Endothelial cell (in vitro differentiated cells): ENCODE results near the gene RIMKLB. TPM values are rescaled to one million over a fixed set of nuclear protein-coding genes. Genes with fewer than 3 reads are reported as not detected.
"Not testable (repeated sequence)": the region's sequence is repeated elsewhere in the genome, so short reads cannot be mapped to it uniquely, and the experiment has no call there.

Experiments
- DNase-seq: peaks from one replicate; pipeline ENCODE4 v3.0.0; 2021; ENCODE audit warnings: low spot score
- H3K27ac Mint-ChIP-seq: one replicate; pipeline ENCODE4 v1.8.0; 2021; ENCODE audit warnings: mixed read lengths, inconsistent platforms; ENCODE audit not compliant: unreplicated experiment
- H3K27me3 Mint-ChIP-seq: one replicate; pipeline ENCODE4 v1.8.0; 2021; ENCODE audit warnings: mild to moderate bottlenecking, moderate library complexity, mixed read lengths, inconsistent platforms; ENCODE audit not compliant: unreplicated experiment
- H3K36me3 Mint-ChIP-seq: one replicate; pipeline ENCODE4 v1.8.0; 2021; ENCODE audit warnings: mild to moderate bottlenecking, low read depth, mixed read lengths, inconsistent platforms; ENCODE audit not compliant: unreplicated experiment
- H3K4me1 Mint-ChIP-seq: one replicate; pipeline ENCODE4 v1.8.0; 2021; ENCODE audit warnings: mild to moderate bottlenecking, mixed read lengths, inconsistent platforms; ENCODE audit not compliant: unreplicated experiment
- H3K4me3 Mint-ChIP-seq: one replicate; pipeline ENCODE4 v1.8.0; 2021; ENCODE audit warnings: mild to moderate bottlenecking, mixed read lengths, inconsistent platforms; ENCODE audit not compliant: unreplicated experiment
- H3K9me3 Mint-ChIP-seq: one replicate; pipeline ENCODE4 v1.8.0; 2021; ENCODE audit warnings: mixed read lengths, inconsistent platforms; ENCODE audit not compliant: unreplicated experiment
- CTCF ChIP-seq: fragments of 200-600 bp; sonication (generic); IDR thresholded peaks from one replicate; pipeline ENCODE4 v1.5.0; 2021; ENCODE audit warnings: antibody characterized with exemption; ENCODE audit not compliant: unreplicated experiment
- total RNA-seq: library from RNA; stranded (reverse); fragmentation: NEBNext Ultra II Directional; extraction: Animal tissue kit (Norgen Biotek cat#: 25700); gene quantifications from one replicate; pipeline ENCODE4 v1.2.1, GENCODE V29; 2021; ENCODE audit not compliant: unreplicated experiment

The RIMKLB gene
- total RNA-seq, 1 donor from 2014 or later = 101 TPM

- H3K4me3 Mint-ChIP-seq = no peak overlapping the region
- TF ChIP-seq CTCF = no peak
- H3K9me3 Mint-ChIP-seq = no peaks in the 10 kb centered on the region
- H3K4me1 Mint-ChIP-seq = peaks cover 35% of the 10 kb centered on the region
- no peak for DNase-seq
- no peak overlapping the region for H3K27ac Mint-ChIP-seq
- H3K36me3 Mint-ChIP-seq = no peaks in the 10 kb centered on the region
- H3K27me3 Mint-ChIP-seq = no peaks in the 10 kb centered on the region
Measured at GRCh38 chr12:8709124-8709830, 11.5 kb downstream of the RIMKLB start.

- TF ChIP-seq CTCF = no peak
- Mint-ChIP-seq H3K9me3 (no peaks in the 10 kb centered on the region), H3K36me3 (peaks cover 3% of the 10 kb centered on the region), H3K27ac (peak overlapping the region; percentile 13), H3K27me3 (no peaks in the 10 kb centered on the region), H3K4me1 (peaks cover 36% of the 10 kb centered on the region), H3K4me3 (no peak overlapping the region)
- no peak for DNase-seq
Measured at GRCh38 chr12:8712572-8712971, 14.8 kb downstream of the RIMKLB start.

- H3K9me3 Mint-ChIP-seq = no peaks in the 10 kb centered on the region
- H3K4me3 Mint-ChIP-seq = no peak overlapping the region
- TF ChIP-seq CTCF = no peak
- peaks cover 27% of the 10 kb centered on the region for H3K36me3 Mint-ChIP-seq
- H3K27me3 Mint-ChIP-seq = peaks cover 4% of the 10 kb centered on the region
- H3K27ac Mint-ChIP-seq = no peak overlapping the region
- DNase-seq = no peak
- peaks cover 10% of the 10 kb centered on the region for H3K4me1 Mint-ChIP-seq
Measured at GRCh38 chr12:8722286-8722800, 24.6 kb downstream of the RIMKLB start.

- Mint-ChIP-seq H3K36me3 (peaks cover under 1% of the 10 kb centered on the region), H3K27ac (no peak overlapping the region), H3K4me3 (no peak overlapping the region), H3K9me3 (no peaks in the 10 kb centered on the region), H3K27me3 (peaks cover 1% of the 10 kb centered on the region), H3K4me1 (peaks cover 12% of the 10 kb centered on the region)
- TF ChIP-seq CTCF = no peak
- DNase-seq = no peak
Measured at GRCh38 chr12:8734873-8735381, 37.1 kb downstream of the RIMKLB start.

GRCh38 chr12:8742501-8742900, 44.7 kb downstream of the RIMKLB start:
- no peak overlapping the region for H3K4me3 Mint-ChIP-seq
- peaks cover 4% of the 10 kb centered on the region for H3K4me1 Mint-ChIP-seq
- H3K36me3 Mint-ChIP-seq = peaks cover 9% of the 10 kb centered on the region
- peaks cover 2% of the 10 kb centered on the region for H3K27me3 Mint-ChIP-seq
- DNase-seq = no peak
- no peak for TF ChIP-seq CTCF
- H3K9me3 Mint-ChIP-seq = no peaks in the 10 kb centered on the region
- no peak overlapping the region for H3K27ac Mint-ChIP-seq

- not testable (repeated sequence) for H3K4me1 Mint-ChIP-seq, DNase-seq, H3K4me3 Mint-ChIP-seq, H3K9me3 Mint-ChIP-seq, H3K27ac Mint-ChIP-seq, H3K36me3 Mint-ChIP-seq, H3K27me3 Mint-ChIP-seq
Measured at GRCh38 chr12:8743121-8743520, 45.3 kb downstream of the RIMKLB start.

GRCh38 chr12:8745631-8746030, 47.8 kb downstream of the RIMKLB start:
- DNase-seq, H3K4me3 Mint-ChIP-seq, H3K27me3 Mint-ChIP-seq, H3K36me3 Mint-ChIP-seq, H3K9me3 Mint-ChIP-seq, H3K27ac Mint-ChIP-seq, H3K4me1 Mint-ChIP-seq: not testable (repeated sequence)
